Calu3 (cell line): ENCODE results near the gene MEIS3. TPM values are rescaled to one million over a fixed set of nuclear protein-coding genes. Genes with fewer than 3 reads are reported as not detected.

Experiments
- BruUV-seq: library from RNA; stranded (reverse); fragments of 400-500 nt; replicated peaks from 2 replicates; lab custom pipeline; 2021; lab: Mats Ljungman, UMichigan
- CTCF ChIA-PET: fragments of 300-600 bp; sonication (Branson Sonifier 250); formaldehyde crosslinking; loops from one replicate; lab custom pipeline; 2022; ENCODE audit warnings: antibody characterized with exemption; lab: Charles Lee
- DNase-seq: peaks from one replicate; pipeline ENCODE4 v3.0.0; 2022
- H3K27ac Mint-ChIP-seq: one replicate; pipeline ENCODE4 v1.8.0; 2022; ENCODE audit warnings: mixed read lengths; ENCODE audit not compliant: unreplicated experiment
- H3K27me3 Mint-ChIP-seq: one replicate; pipeline ENCODE4 v1.8.0; 2022; ENCODE audit warnings: mixed read lengths; ENCODE audit not compliant: unreplicated experiment
- H3K36me3 Mint-ChIP-seq: one replicate; pipeline ENCODE4 v1.8.0; 2022; ENCODE audit warnings: mild to moderate bottlenecking, moderate library complexity, mixed read lengths; ENCODE audit not compliant: insufficient read depth, unreplicated experiment
- H3K4me1 Mint-ChIP-seq: one replicate; pipeline ENCODE4 v1.8.0; 2022; ENCODE audit warnings: mild to moderate bottlenecking, low read depth, mixed read lengths; ENCODE audit not compliant: unreplicated experiment
- H3K4me3 Mint-ChIP-seq: one replicate; pipeline ENCODE4 v1.8.0; 2022; ENCODE audit warnings: mild to moderate bottlenecking, low read depth, moderate library complexity, mixed read lengths; ENCODE audit not compliant: unreplicated experiment
- H3K9me3 Mint-ChIP-seq: one replicate; pipeline ENCODE4 v1.8.0; 2022; ENCODE audit warnings: low read depth, mixed read lengths; ENCODE audit not compliant: unreplicated experiment
- CTCF ChIP-seq: fragments of 200-600 bp; IDR thresholded peaks from one replicate; pipeline ENCODE4 v1.8.0; 2022; ENCODE audit warnings: antibody characterized with exemption; ENCODE audit not compliant: unreplicated experiment
- intact Hi-C: fragments of 100-400 bp; cut with micrococcal nuclease; formaldehyde crosslinking; loops from one replicate; pipeline ENCODE4 v1.10.0; 2022; ENCODE audit not compliant: unreplicated experiment
- total RNA-seq: library from RNA; stranded (reverse); gene quantifications from 2 replicates; pipeline ENCODE4 v1.2.3, GENCODE V29; 2022

The MEIS3 gene
- total RNA-seq, 1 experiment from 2014 or later, result 0.87 TPM

- no peak overlapping the region for H3K27ac Mint-ChIP-seq
- no peak for DNase-seq
- CTCF ChIA-PET, result no interaction called here
- peaks cover 15% of the 10 kb centered on the region for H3K27me3 Mint-ChIP-seq
- H3K36me3 Mint-ChIP-seq, result peaks cover 67% of the 10 kb centered on the region
- H3K4me3 Mint-ChIP-seq, result no peak overlapping the region
- no TSS peak for BruUV-seq
- intact Hi-C loops, result no loop called here
- H3K9me3 Mint-ChIP-seq, result no peaks in the 10 kb centered on the region
- TF ChIP-seq CTCF, result no peak
- H3K4me1 Mint-ChIP-seq, result no peaks in the 10 kb centered on the region
These were observed 37.6 kb downstream of the MEIS3 start for GRCh38 chr19:47381653-47382279.

GRCh38 chr19:47381121-47381520, 38.2 kb downstream of the MEIS3 start:
- Mint-ChIP-seq H3K27ac (no peak overlapping the region), H3K9me3 (no peaks in the 10 kb centered on the region), H3K27me3 (peaks cover 13% of the 10 kb centered on the region), H3K4me3 (no peak overlapping the region), H3K36me3 (peaks cover 71% of the 10 kb centered on the region), H3K4me1 (no peaks in the 10 kb centered on the region)
- intact Hi-C loops, result no loop called here
- TF ChIP-seq CTCF, result no peak
- CTCF ChIA-PET, result interaction anchor here (0.5 kb wide), 1 partner anchor 87 kb away, joined by 3 read pairs; no protein-coding TSS in a partner anchor
- no peak for DNase-seq
- BruUV-seq, result no TSS peak

- TF ChIP-seq CTCF, result no peak
- Mint-ChIP-seq H3K4me1 (no peaks in the 10 kb centered on the region), H3K27ac (no peak overlapping the region), H3K27me3 (peaks cover 8% of the 10 kb centered on the region), H3K36me3 (peaks cover 71% of the 10 kb centered on the region), H3K4me3 (no peak overlapping the region), H3K9me3 (no peaks in the 10 kb centered on the region)
- CTCF ChIA-PET, result interaction anchor here (0.5 kb wide), 1 partner anchor 87 kb away, joined by 3 read pairs; no protein-coding TSS in a partner anchor
- BruUV-seq, result no TSS peak
- intact Hi-C loops, result no loop called here
- no peak for DNase-seq
These were observed 38.8 kb downstream of the MEIS3 start for GRCh38 chr19:47380559-47380958.

GRCh38 chr19:47379381-47379938, 39.9 kb downstream of the MEIS3 start:
- intact Hi-C loops, result no loop called here
- H3K9me3 Mint-ChIP-seq, result no peaks in the 10 kb centered on the region
- CTCF ChIA-PET, result no interaction called here
- no peaks in the 10 kb centered on the region for H3K27me3 Mint-ChIP-seq
- no peak overlapping the region for H3K27ac Mint-ChIP-seq
- no peak for DNase-seq
- no peak overlapping the region for H3K4me3 Mint-ChIP-seq
- peaks cover 77% of the 10 kb centered on the region for H3K36me3 Mint-ChIP-seq
- no peaks in the 10 kb centered on the region for H3K4me1 Mint-ChIP-seq
- no TSS peak for BruUV-seq
- TF ChIP-seq CTCF, result no peak
